SK-N-SH (cell line): ENCODE results near the gene GOLGA6L26.
"Not testable (repeated sequence)": the region's sequence is repeated elsewhere in the genome, so short reads cannot be mapped to it uniquely, and the experiment has no call there.

Experiments used
- CHD2 ChIP-seq: fragments of 150-350 bp; IDR thresholded peaks from 2 replicates; pipeline ENCODE4 v1.6.1; 2018; ENCODE audit warnings: low read length; ENCODE audit not compliant: partially characterized antibody
- EP300 ChIP-seq, 2 experiments: IDR thresholded peaks; 2 replicates each; pipeline versions ENCODE4 v1.4.0 to v1.6.1; 2012; ENCODE audit warnings: borderline replicate concordance in 1 of 2, low read depth in 1 of 2, low read length in 1 of 2
- GABPA ChIP-seq: IDR thresholded peaks from 2 replicates; pipeline ENCODE4 v1.4.0; 2012; ENCODE audit warnings: low read depth, mild to moderate bottlenecking
- MXI1 ChIP-seq: IDR thresholded peaks from 2 replicates; pipeline ENCODE4 v1.6.1; 2012; ENCODE audit warnings: mild to moderate bottlenecking, low read depth, low read length, improper control_type of control experiment
- YY1 ChIP-seq: IDR thresholded peaks from 2 replicates; pipeline ENCODE4 v1.4.0; 2012; ENCODE audit warnings: low read depth, mild to moderate bottlenecking
- TF ChIP-seq, protein P1 (sequence below): fragments of 150-350 bp; IDR thresholded peaks from 2 replicates; pipeline ENCODE4 v1.6.1; 2016; ENCODE audit warnings: mild to moderate bottlenecking, low read depth, low read length
- TF ChIP-seq, protein P2 (sequence below): IDR thresholded peaks from 2 replicates; pipeline ENCODE4 v1.4.0; 2012; ENCODE audit warnings: low read depth, borderline replicate concordance
- TF ChIP-seq, protein P3 (sequence below): fragments of 200-600 bp; sonication (generic); IDR thresholded peaks from 2 replicates; pipeline ENCODE4 v1.6.1; 2017; ENCODE audit warnings: antibody characterized with exemption, mild to moderate bottlenecking, moderate library complexity

DNA sequence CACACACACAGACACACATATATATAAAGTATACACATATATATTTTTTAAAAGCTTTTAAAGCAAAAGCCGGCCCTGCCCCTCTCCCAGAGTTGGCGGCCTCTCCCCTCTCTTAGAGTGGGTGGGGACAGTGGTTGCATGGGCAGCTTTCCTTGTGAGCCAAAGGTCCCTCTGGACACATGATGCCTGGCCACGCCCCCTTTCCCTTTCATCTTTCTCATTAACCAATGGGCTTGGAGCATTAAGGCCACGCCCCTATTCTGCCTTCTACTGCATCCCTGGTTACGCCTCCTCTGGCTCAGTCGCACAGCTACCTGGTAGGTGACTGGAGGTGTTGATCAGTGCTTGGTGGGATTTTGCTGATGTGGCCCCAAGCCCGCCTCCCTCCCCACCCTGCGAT, 20.5 kb upstream of the GOLGA6L26 start, which contains the start of gene GOLGA8S:
- TF ChIP-seq, protein P1, sequence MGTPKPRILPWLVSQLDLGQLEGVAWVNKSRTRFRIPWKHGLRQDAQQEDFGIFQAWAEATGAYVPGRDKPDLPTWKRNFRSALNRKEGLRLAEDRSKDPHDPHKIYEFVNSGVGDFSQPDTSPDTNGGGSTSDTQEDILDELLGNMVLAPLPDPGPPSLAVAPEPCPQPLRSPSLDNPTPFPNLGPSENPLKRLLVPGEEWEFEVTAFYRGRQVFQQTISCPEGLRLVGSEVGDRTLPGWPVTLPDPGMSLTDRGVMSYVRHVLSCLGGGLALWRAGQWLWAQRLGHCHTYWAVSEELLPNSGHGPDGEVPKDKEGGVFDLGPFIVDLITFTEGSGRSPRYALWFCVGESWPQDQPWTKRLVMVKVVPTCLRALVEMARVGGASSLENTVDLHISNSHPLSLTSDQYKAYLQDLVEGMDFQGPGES = not testable (repeated sequence)
- TF ChIP-seq MXI1; YY1; CHD2; EP300 (IDR thresholded peaks at IDR 0.05; ENCODE audit: borderline replicate concordance in 1 of 2, low read depth in 1 of 2, low read length in 1 of 2); GABPA: not testable (repeated sequence)
- TF ChIP-seq, protein P2, sequence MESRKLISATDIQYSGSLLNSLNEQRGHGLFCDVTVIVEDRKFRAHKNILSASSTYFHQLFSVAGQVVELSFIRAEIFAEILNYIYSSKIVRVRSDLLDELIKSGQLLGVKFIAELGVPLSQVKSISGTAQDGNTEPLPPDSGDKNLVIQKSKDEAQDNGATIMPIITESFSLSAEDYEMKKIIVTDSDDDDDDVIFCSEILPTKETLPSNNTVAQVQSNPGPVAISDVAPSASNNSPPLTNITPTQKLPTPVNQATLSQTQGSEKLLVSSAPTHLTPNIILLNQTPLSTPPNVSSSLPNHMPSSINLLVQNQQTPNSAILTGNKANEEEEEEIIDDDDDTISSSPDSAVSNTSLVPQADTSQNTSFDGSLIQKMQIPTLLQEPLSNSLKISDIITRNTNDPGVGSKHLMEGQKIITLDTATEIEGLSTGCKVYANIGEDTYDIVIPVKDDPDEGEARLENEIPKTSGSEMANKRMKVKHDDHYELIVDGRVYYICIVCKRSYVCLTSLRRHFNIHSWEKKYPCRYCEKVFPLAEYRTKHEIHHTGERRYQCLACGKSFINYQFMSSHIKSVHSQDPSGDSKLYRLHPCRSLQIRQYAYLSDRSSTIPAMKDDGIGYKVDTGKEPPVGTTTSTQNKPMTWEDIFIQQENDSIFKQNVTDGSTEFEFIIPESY = not testable (repeated sequence)
- TF ChIP-seq, protein P3, sequence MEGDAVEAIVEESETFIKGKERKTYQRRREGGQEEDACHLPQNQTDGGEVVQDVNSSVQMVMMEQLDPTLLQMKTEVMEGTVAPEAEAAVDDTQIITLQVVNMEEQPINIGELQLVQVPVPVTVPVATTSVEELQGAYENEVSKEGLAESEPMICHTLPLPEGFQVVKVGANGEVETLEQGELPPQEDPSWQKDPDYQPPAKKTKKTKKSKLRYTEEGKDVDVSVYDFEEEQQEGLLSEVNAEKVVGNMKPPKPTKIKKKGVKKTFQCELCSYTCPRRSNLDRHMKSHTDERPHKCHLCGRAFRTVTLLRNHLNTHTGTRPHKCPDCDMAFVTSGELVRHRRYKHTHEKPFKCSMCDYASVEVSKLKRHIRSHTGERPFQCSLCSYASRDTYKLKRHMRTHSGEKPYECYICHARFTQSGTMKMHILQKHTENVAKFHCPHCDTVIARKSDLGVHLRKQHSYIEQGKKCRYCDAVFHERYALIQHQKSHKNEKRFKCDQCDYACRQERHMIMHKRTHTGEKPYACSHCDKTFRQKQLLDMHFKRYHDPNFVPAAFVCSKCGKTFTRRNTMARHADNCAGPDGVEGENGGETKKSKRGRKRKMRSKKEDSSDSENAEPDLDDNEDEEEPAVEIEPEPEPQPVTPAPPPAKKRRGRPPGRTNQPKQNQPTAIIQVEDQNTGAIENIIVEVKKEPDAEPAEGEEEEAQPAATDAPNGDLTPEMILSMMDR = not testable (repeated sequence)
